ENCODE data around the gene ACAP2.
"Not testable (repeated sequence)": the region's sequence is repeated elsewhere in the genome, so short reads cannot be mapped to it uniquely, and the experiment has no call there.

ACAP2 gene

GRCh38 chr3:195385526-195385925, 57.3 kb downstream of the ACAP2 start:
- DNase-seq: no peak

GRCh38 chr3:195384952-195385351, 57.9 kb downstream of the ACAP2 start:
- DNase-seq: no peak

- no peak for DNase-seq
Measured at GRCh38 chr3:195372220-195372619, 70.6 kb downstream of the ACAP2 start.

- DNase-seq: no peak
Measured at GRCh38 chr3:195366200-195366925, 76.5 kb downstream of the ACAP2 start.

- no peak for DNase-seq
Measured at GRCh38 chr3:195365371-195365770, 77.4 kb downstream of the ACAP2 start.

- not testable (repeated sequence) for DNase-seq
Measured at GRCh38 chr3:195357797-195358196, 85.0 kb downstream of the ACAP2 start.

- DNase-seq: no peak
Measured at GRCh38 chr3:195356151-195357086, 86.4 kb downstream of the ACAP2 start.

- DNase-seq: not testable (repeated sequence)
Measured at GRCh38 chr3:195354009-195354408, 88.8 kb downstream of the ACAP2 start.

- DNase-seq: no peak
Measured at GRCh38 chr3:195352895-195353488, 89.8 kb downstream of the ACAP2 start.

GRCh38 chr3:195348426-195349115, 94.2 kb downstream of the ACAP2 start:
- DNase-seq: no peak

- DNase-seq: no peak
Measured at GRCh38 chr3:195337747-195338146, 105.1 kb downstream of the ACAP2 start.

- no peak for DNase-seq
Measured at GRCh38 chr3:195334967-195335366, 107.9 kb downstream of the ACAP2 start.

GRCh38 chr3:195319060-195319459, 123.8 kb downstream of the ACAP2 start:
- DNase-seq: peak in 1 of 2 experiments; percentile 13

- DNase-seq: no peak
Measured at GRCh38 chr3:195312714-195313113, 130.1 kb downstream of the ACAP2 start.

GRCh38 chr3:195307711-195308110, 135.1 kb downstream of the ACAP2 start:
- DNase-seq: no peak

GRCh38 chr3:195306369-195306768, 136.5 kb downstream of the ACAP2 start:
- no peak for DNase-seq

- no peak for DNase-seq
Measured at GRCh38 chr3:195302431-195302830, 140.4 kb downstream of the ACAP2 start.

GRCh38 chr3:195297446-195297845, 145.4 kb downstream of the ACAP2 start:
- DNase-seq: no peak

GRCh38 chr3:195296662-195297061, 146.2 kb downstream of the ACAP2 start:
- no peak for DNase-seq

GRCh38 chr3:195291121-195291520, 151.7 kb downstream of the ACAP2 start:
- no peak for DNase-seq

- DNase-seq: not testable (repeated sequence)
Measured at GRCh38 chr3:195290643-195291042, 152.2 kb downstream of the ACAP2 start.

- DNase-seq: no peak
Measured at GRCh38 chr3:195286115-195286872, 156.5 kb downstream of the ACAP2 start.
